Activated CD8-positive, alpha-beta memory T cell treated with anti-CD3 and anti-CD28 coated beads for 36 hours (primary cell): ENCODE results near the gene CALHM6. TPM values are rescaled to one million over a fixed set of nuclear protein-coding genes. Genes with fewer than 3 reads are reported as not detected.

ENCODE experiments used
- CTCF ChIA-PET: fragments of 350-600 bp; sonication (Branson Sonifier 250); formaldehyde crosslinking; loops from one replicate; lab custom pipeline; 2021; ENCODE audit warnings: antibody characterized with exemption; lab: Charles Lee
- POLR2A ChIA-PET: fragments of 350-600 bp; sonication (Branson Sonifier 250); formaldehyde crosslinking; loops from one replicate; lab custom pipeline; 2021; ENCODE audit warnings: antibody characterized with exemption; lab: Charles Lee
- total RNA-seq, 2 experiments: library from RNA; stranded (reverse); gene quantifications; one replicate each; pipeline ENCODE4 v1.2.3, GENCODE V29; 2021

The CALHM6 gene
- 1 to 10 TPM; 5.0 to 5.3 TPM for total RNA-seq

DNA sequence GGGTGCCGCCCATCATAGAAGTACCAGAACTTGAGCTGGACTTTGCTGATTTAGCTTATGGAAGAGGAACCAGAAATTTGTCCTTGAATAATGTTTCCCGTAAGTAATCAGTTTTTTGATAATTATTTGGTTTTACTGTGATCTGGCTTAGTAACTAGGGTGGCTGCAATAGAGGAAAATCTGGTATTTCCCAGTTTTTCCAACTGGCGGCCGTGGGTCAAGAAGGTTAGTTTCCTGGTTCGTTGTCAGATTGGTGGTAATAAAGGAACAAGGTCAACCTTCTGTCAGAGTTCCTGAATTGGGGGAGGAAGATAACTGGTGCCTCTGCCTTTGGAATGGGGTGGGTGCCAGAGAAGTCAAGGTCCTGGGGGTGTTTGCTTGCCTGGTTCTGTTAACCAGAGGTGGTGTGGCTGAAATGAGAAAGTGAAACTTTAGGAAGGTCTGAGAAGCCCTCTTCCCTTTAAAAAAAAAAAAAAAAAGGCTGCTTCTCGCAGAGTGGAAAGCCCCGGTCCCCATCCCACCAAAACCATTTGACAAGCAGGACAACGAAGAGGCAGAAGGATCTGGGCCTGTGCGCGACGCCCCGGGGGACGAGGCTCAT is at the start of gene CALHM6:
TSS of gene CALHM6 (plus strand) at position 45 of the 601 bp plus-strand sequence. CDS start at position 600, 555 bp downstream.
- CTCF ChIA-PET = interaction anchor here (1.0 kb wide), 1 partner anchor 174 kb away, joined by 3 read pairs; no protein-coding TSS in a partner anchor
- POLR2A ChIA-PET = no interaction called here

DNA sequence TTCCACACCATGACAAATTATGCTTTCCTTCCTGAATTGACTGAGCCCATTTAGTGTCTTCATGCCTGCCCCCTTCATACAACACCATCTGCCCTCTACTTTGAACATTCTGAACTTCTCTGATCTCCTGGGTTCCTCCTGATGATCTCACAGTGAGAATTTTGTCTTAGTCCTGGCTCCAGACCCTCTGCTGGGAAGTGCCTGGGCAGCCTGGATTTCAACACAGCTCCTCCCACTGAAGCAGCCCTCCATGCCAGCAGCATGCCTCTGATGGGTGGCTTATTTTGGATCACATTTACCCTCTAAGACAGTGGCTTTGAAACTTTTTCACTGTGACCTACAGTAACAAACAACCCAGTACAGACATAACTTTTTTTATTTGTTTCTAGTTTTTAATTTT is 48.9 kb upstream of the CALHM6 start:
- CTCF ChIA-PET = no interaction called here

DNA sequence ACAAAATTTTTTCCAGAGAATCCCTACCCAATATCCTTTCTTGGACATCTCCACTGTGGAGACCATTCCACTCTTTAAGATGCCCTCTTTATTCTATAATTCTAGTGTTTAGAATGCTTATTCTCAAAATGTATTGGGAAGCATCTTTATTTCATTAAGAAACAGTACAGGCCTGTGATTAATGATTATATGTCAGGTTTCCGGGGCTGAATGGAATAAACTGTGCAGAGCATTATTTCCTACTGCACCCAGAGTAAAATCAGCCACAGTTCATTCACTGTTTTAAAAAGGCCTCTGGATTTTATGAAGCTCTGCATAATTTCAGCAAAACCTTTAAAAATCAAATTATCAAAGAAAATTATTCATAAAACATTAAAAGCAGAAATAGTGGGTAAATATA is 47.8 kb upstream of the CALHM6 start:
- CTCF ChIA-PET = no interaction called here

More for the DNA sequence above, 48.9 kb upstream of the CALHM6 start:
- POLR2A ChIA-PET = no interaction called here

DNA sequence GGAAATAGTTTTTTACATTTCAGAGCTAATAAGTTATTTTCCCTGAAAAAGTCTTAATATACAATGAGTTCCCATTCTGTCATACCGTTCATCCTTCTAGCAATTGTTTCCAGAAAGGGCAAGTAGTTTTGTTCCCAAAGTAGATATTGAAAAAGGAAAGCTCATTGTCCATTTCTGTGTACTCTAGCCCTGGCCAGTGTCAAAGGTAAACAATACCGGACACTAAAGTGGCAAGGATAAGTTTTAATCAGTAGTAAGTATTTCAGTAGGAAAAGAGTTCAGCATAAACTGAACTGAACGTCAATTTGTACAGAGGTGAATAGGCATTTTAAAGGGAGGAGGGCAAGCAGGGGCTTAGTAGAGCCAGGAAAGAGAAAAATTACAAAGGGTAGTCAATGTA is 43.5 kb upstream of the CALHM6 start:
- POLR2A ChIA-PET = no interaction called here

More for the DNA sequence above, 47.8 kb upstream of the CALHM6 start:
- POLR2A ChIA-PET = no interaction called here

DNA sequence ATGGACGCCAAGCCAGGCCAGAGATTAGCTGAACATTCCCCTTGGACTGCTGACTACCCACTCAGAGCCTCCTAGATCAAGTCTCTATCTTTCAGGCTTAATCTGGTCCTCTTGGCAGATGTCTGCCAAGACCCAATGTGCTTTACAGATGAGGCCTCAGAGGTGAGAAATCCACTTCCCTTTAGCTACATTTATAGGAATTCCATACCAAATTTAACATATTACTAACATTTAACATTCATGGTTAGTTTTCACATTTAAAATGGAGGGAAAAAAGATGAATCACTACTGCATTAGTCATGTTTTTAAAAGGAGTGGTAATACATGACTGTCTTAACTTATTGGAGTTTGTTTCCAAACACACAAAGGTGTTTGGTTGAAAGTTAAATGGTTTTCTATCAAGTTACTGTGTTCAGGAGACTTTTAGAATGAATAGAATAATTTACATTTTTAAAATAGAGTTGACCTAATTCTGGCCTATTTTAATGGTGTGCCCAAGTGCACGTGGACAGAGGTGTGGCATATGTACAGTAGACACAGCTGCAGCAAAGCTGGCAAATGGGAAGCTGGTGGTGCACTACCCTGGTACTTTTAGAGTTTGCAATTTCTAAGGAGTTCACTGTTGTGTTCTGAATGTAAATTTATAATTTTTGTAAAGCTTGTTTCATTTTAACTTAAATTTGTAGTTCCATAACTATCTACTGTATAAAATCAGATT is 41.9 kb upstream of the CALHM6 start:
- ChIA-PET CTCF (no interaction called here), POLR2A (no interaction called here)

More for the DNA sequence above, 43.5 kb upstream of the CALHM6 start:
- CTCF ChIA-PET = no interaction called here

DNA sequence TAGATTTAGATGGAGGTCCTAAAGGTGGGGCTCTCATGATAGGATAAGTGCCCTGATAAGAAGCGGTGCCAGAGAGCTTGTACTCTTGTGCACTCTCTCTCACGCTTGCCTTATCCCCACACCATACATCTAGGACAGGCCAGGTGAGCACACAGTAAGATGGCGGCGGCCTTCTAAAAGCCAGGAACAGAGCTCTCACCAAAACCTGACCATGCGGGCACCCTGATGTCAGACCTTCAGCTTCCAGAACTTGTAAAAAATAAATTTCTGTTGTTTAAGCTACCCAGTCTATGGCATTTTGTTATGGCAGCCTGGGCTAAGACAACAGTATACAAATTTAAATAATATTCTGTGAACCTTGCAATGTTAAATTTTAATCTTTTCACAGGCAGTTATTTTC is 40.8 kb upstream of the CALHM6 start:
- POLR2A ChIA-PET = no interaction called here
- CTCF ChIA-PET = no interaction called here

DNA sequence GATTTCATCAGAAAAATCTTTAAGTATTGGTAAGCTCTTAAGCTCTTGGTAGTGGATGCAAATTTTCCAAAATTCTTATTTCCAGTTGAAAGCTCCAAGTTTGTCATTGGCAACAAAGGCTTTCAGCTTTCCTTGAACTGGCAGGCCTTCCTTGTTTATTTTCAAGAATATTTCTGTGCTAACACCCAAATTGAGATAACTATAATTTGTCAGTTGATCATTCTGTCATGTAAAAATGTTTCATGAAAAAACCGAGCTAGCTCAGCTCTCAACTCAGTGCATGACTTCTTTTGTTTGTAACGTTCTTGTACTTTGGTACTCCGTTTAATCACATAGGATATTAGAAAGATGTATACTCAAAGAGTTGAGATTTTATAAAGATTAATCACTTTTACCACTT is 38.9 kb upstream of the CALHM6 start:
- CTCF ChIA-PET = no interaction called here
- POLR2A ChIA-PET = no interaction called here

DNA sequence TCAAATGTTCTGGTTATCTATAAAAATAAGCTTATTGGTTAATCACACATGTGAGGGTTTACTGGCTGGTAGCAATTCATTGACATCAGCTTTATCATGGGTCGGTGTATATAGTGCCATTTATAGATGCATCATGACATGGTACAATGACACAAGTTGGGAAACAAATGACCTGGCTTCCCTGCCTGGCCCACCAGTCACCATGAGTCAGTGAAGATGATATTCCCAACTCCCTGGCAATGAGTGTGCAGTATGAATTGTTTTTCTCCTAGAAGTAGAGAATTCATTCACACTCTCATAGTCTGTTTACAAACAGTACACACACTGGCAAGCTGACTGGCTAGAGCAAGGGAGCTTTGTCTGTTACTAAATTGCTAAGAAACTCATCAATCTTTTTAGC is 37.2 kb upstream of the CALHM6 start:
- ChIA-PET CTCF (no interaction called here), POLR2A (no interaction called here)

DNA sequence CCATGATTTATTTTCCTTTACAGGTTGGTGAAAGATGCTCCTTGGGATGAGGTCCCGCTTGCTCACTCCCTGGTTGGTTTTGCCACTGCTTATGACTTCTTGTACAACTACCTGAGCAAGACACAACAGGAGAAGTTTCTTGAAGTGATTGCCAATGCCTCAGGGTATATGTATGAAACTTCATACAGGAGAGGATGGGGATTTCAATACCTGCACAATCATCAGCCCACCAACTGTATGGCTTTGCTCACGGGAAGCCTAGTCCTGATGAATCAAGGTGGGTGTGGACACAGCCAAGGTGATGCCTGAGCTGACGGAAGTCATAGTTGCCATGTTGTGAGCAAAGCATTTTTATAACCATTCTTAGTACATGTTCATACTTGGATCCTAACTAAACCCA is 34.6 kb upstream of the CALHM6 start:
- CTCF ChIA-PET = no interaction called here

DNA sequence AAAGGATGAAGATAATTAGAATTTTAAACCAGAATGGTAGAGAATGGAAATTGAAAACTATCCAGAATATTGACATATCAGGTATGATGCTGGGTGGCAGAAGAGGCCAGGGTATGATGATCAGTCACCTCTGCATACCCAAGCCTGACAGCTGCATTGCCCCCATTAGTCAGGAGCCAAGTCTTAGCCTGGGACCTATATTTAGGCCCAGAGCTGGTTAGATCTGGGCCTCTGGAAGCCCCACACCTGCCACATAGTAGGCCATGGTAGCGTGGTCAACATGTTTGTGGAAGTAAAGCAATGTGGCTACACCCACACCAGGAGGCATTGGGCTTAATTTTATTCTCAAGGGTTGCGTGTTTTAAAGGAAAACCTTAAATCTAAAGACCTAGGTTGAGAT is 32.1 kb upstream of the CALHM6 start:
- CTCF ChIA-PET = no interaction called here
- POLR2A ChIA-PET = no interaction called here

More for the DNA sequence above, 34.6 kb upstream of the CALHM6 start:
- POLR2A ChIA-PET = no interaction called here

DNA sequence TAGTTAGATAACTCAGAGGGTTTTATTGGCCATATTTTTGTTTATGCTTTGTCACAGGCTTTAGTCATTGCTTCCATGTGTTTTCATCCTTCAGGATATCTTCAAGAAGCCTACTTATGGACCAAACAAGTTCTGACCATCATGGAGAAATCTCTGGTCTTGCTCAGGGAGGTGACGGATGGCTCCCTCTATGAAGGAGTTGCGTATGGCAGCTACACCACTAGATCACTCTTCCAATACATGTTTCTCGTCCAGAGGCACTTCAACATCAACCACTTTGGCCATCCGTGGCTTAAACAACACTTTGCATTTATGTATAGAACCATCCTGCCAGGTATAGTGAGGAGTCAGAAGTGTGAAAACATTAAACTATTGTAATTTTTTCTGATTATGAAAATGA is 30.3 kb upstream of the CALHM6 start:
- ChIA-PET CTCF (no interaction called here), POLR2A (no interaction called here)

DNA sequence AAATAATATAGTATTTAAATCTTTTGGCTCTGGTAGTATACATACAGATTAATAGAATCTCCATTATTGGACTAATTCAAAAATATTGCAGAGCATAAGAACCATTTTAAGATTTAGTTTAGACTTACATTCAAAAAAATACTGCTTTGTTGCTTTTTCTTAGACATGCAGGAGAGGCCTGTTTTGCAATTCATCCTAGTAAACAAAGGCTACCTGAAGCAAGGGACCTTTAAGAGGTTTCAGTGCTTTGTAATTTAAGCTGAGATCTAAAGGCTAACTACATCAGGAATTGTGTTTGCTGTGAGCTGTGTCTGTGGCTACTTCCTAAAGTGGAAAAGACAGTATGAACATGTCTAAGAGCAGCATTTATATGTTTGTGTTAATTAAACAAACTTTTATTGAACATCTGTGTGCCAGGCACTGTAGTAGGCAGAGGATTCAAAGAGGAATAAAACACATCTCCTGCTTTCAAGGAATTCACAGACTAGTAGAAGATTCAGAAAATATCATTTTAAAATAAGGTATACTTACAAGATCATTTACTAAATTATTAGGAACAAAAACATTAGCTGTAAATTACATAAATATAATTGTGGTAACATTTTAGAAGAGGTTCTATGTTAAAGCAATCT is 29.1 kb upstream of the CALHM6 start:
- POLR2A ChIA-PET = no interaction called here
- CTCF ChIA-PET = no interaction called here

DNA sequence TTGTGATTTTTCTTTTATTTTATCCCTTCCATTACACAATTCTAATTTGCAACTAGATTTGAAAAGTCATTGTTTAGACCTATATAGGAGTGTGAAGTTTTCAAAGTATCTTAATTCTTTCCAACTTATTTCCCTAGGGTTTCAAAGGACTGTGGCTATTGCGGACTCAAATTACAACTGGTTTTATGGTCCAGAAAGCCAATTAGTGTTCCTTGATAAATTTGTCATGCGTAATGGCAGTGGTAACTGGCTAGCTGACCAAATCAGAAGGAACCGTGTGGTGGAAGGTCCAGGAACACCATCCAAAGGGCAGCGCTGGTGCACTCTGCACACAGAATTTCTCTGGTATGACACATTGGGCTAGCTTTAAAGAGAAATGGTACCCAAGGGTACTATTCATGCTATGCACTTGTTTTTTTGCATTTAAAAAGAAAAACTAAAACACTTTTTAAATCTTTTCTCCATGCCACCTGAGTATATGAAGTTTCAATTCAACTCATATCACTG is 27.9 kb upstream of the CALHM6 start:
- POLR2A ChIA-PET = no interaction called here
- CTCF ChIA-PET = no interaction called here

DNA sequence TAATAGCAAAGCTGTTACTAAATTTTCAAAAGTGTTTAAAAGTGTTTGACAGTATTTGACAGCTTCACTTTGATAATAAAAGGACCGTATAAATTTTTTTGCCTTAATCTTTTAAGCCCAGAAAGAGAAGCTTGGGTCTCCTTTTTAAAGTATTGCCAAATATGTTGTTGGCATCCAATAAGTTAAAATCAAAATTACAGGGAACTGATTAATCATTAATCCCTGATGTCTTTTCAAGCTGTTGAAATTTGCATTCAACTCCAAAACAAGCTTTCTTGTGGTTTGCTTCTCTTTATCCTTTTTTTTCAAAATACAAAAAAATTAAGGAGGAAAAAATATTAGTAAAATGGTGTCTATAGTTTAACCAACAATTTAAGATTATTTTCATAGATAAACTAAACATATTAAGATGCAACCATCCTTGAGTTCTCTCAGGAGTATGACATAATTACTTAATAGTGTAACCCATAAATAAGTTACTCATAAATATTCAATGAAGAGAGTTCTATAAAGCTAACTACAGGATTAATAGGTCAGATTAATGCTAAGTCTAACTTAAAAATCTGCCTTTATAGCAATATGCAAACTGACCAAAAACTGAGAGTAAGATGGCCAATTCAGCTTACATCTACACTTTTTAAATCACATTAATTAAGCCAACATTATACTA is 27.0 kb upstream of the CALHM6 start:
- POLR2A ChIA-PET = no interaction called here
- CTCF ChIA-PET = no interaction called here

DNA sequence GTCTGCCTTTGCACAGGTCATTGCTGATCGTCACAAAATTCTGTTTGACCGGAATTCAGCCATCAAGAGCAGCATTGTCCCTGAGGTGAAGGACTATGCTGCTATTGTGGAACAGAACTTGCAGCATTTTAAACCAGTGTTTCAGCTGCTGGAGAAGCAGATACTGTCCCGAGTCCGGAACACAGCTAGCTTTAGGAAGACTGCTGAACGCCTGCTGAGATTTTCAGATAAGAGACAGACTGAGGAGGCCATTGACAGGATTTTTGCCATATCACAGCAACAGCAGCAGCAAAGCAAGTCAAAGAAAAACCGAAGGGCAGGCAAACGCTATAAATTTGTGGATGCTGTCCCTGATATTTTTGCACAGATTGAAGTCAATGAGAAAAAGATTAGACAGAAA is 24.6 kb upstream of the CALHM6 start:
- ChIA-PET CTCF (no interaction called here), POLR2A (no interaction called here)

DNA sequence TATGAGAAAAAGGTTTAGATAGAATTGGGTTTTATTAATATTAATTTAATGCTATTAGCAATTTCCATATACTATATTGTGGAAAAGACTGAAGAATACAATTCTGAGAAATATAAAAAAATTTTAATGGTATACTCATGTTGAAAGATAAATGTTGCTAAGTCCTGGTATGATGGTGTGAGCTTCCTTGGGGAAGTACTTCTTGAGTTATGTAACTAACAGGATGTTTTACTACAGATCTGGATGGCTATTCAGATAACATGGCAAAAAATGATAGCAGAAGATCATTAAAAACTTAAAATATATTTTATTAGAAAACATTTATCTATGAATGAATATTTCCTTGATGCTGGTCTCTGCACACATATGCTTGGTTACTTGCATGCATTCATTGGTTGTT is 23.5 kb upstream of the CALHM6 start:
- ChIA-PET CTCF (no interaction called here), POLR2A (no interaction called here)

DNA sequence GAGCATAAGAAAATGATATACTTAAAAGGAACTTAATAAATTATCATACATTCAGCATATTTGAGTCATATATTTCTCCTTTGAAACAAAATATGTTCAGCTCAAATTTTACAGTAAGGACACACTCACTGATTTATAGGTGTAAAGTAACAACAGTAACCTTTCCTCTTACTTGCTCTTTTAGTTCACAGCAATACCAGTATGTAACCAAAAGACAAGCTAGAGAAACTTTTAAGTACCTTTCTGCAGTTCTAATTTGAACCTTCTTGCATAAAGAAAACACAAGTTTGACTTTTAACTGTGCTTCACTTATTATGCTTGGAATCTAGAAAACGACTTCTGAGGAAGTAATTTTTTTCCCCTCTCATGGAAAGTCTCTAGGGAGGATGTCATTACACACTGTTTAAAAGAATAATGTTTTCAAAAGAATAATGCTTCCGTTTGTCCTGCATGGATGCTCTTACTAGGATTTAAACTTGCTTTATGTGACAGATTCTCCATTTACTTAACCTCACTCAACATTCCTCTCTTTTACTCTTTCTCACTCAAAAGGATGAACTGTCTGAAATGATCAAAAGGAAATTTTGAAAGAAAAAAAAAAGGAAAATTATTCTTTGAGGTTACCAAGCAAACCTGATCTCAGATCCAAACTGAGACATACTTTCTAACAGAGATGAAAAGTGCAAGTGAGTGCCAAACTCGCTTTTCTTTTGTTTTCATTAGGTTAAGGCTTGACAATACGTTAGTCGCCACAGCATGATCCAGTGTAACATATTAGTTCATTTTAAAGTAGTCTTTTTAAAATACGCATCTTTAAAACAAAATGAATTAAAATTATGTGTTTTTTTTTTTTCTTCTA is 22.4 kb upstream of the CALHM6 start:
- POLR2A ChIA-PET = no interaction called here
- CTCF ChIA-PET = no interaction called here

DNA sequence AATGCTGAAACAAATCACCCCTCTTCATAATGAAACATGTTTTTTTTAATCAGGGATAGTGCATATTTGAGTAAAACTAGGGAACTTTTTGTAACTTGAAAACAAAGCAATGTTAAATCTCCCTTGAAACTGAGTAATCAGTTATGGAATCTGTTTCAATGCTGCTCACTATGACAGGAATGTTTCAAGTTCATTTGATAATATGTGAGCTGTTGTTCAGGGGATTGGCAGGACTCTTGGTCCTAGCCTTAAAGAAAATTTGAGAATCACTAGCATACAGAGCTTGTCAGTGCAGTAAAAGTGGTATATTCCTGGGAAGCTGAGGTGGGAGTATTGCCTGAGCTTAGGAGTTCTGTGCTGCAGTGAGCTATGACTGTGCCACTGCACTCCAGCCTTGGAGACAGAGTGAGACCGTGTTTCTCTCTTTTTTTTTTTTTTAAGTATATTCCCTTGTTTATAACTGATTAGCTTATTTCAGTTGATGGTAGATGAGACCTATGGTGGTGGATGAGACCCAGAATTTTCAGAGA is 21.6 kb upstream of the CALHM6 start:
- ChIA-PET CTCF (no interaction called here), POLR2A (no interaction called here)

DNA sequence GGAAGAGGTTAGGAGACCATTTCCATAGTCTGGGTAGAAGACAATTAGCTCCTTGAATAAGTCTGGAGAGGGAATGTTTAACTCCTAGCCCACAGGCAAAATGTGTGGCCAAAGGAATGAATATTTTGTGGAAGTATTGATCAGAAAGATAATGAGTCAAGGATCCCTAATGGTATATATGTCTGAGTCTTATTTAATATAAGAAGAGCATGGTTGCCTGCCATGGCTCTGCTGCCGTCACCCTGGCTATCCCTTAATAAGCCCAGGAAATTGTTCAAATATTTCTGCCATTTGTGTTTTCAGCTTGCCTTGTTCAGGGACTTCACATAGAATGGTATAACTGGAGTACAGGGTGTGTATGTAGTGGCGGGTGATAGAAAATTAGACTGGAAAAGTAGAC is 18.1 kb upstream of the CALHM6 start:
- ChIA-PET POLR2A (no interaction called here), CTCF (no interaction called here)
